Adrenal gland (tissue), 5 donors: Measurements from ENCODE around the gene FAM8A1.

Experiments used
- POLR2A ChIP-seq, 2 donors: fragments of 450-650 bp; IDR thresholded peaks; one replicate each; pipeline ENCODE4 v1.6.1; 2017; ENCODE audit warnings: antibody characterized with exemption in 2 of 2, mild to moderate bottlenecking in 2 of 2, moderate library complexity in 1 of 2
- TF ChIP-seq, protein P1 (sequence below), 6 experiments: fragments of 450-650 bp in 4 of 6; fragments of 200-600 bp in 2 of 6; sonication (generic) in 1 of 6; IDR thresholded peaks; 1 replicate in 5 of 6; 2 replicates in 1 of 6; pipeline versions ENCODE4 v1.5.1 to v1.8.0; 2016 to 2021; ENCODE audit warnings: antibody characterized with exemption in 6 of 6, mild to moderate bottlenecking in 2 of 6, moderate library complexity in 1 of 6
- donor health status: DM: no; HTN: no; CAD: no.

DNA sequence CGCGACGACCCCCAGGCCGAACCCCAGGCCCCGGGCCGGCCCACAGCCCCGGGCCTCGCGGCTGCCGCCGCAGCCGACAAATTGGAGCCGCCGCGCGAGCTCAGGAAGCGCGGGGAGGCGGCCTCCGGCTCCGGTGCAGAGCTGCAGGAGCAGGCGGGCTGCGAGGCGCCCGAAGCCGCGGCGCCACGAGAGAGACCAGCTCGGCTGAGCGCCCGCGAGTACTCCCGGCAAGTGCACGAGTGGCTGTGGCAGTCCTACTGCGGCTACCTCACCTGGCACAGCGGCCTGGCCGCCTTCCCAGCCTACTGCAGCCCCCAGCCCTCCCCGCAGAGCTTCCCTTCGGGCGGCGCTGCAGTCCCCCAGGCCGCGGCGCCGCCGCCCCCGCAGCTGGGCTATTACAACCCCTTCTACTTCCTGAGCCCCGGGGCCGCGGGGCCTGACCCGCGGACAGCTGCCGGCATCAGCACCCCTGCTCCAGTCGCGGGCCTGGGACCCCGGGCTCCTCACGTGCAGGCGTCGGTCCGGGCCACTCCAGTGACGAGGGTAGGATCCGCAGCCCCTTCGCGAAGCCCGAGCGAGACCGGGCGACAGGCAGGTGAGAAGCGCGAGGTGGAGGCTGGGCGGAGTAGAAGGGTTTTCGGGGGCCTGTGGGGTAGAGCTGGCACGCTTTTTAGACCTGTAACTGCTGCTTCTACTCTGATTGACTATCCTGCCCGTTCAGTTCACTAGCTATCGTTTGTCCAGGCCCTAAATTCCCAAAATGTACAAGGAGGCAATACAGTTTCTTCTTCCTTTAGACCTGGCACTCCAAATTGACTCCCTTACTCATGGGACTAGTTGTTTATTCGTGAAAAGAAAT is 654 bp downstream of the FAM8A1 start:
- TF ChIP-seq, protein P1, sequence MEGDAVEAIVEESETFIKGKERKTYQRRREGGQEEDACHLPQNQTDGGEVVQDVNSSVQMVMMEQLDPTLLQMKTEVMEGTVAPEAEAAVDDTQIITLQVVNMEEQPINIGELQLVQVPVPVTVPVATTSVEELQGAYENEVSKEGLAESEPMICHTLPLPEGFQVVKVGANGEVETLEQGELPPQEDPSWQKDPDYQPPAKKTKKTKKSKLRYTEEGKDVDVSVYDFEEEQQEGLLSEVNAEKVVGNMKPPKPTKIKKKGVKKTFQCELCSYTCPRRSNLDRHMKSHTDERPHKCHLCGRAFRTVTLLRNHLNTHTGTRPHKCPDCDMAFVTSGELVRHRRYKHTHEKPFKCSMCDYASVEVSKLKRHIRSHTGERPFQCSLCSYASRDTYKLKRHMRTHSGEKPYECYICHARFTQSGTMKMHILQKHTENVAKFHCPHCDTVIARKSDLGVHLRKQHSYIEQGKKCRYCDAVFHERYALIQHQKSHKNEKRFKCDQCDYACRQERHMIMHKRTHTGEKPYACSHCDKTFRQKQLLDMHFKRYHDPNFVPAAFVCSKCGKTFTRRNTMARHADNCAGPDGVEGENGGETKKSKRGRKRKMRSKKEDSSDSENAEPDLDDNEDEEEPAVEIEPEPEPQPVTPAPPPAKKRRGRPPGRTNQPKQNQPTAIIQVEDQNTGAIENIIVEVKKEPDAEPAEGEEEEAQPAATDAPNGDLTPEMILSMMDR (IDR thresholded peaks at IDR 0.05): no peak
- no peak for TF ChIP-seq POLR2A (IDR thresholded peaks at IDR 0.05)
